Transverse colon (tissue), 4 donors: ENCODE data around the gene SRPX2. TPM values are rescaled to one million over a fixed set of nuclear protein-coding genes. Genes with fewer than 3 reads are reported as not detected.

Source experiments
- DNase-seq: peaks from one replicate; pipeline ENCODE4 v3.0.0-alpha.2; 2019
- H3K27ac ChIP-seq, 4 donors: fragments of 200-600 bp; sonication (generic); 2 replicates each; pipeline ENCODE4 v1.5.1; 2016 to 2018; ENCODE audit warnings: inconsistent platforms in 4 of 4
- H3K27me3 ChIP-seq: fragments of 200-600 bp; sonication (generic); 2 replicates; pipeline ENCODE4 v1.5.1; 2017; ENCODE audit warnings: inconsistent platforms
- H3K36me3 ChIP-seq, 4 donors: fragments of 200-600 bp; sonication (generic); 2 replicates each; pipeline ENCODE4 v1.5.1; 2017 to 2019; ENCODE audit warnings: inconsistent platforms in 4 of 4
- H3K4me1 ChIP-seq, 4 donors: fragments of 200-600 bp; sonication (generic); 2 replicates each; pipeline ENCODE4 v1.5.1; 2017 to 2020; ENCODE audit warnings: inconsistent platforms in 4 of 4
- H3K4me3 ChIP-seq, 4 donors: fragments of 200-600 bp; sonication (generic); 1 replicate in 1 of 4; 2 replicates in 3 of 4; pipeline versions ENCODE4 v1.5.1 to v1.6.1; 2017 to 2019; ENCODE audit warnings: inconsistent platforms in 4 of 4
- H3K9me3 ChIP-seq, 2 donors: fragments of 200-600 bp; sonication (generic); 2 replicates each; pipeline ENCODE4 v1.5.1; 2017 to 2019; ENCODE audit warnings: inconsistent platforms in 2 of 2
- EP300 ChIP-seq: sonication (generic); formaldehyde crosslinking; IDR thresholded peaks from one replicate; pipeline ENCODE4 v1.6.1; 2017; ENCODE audit warnings: antibody characterized with exemption, low read depth
- POLR2A ChIP-seq: fragments of 450-650 bp; IDR thresholded peaks from one replicate; pipeline ENCODE4 v1.6.1; 2016; ENCODE audit warnings: antibody characterized with exemption, mild to moderate bottlenecking, moderate library complexity
- POLR2AphosphoS5 ChIP-seq, 3 donors: sonication (generic); formaldehyde crosslinking; IDR thresholded peaks; one replicate each; pipeline ENCODE4 v1.6.1; 2016; ENCODE audit warnings: antibody characterized with exemption in 3 of 3
- WGBS, 2 donors: methylation state at CpG; one replicate each; pipeline ENCODE4 v1.1.5; 2018; ENCODE audit warnings: low coverage in 1 of 2; 5-methylcytosine and 5-hydroxymethylcytosine counted together
- in situ Hi-C, 4 donors: fragments of 200-750 bp; cut with MboI; loops; one replicate each; pipeline versions ENCODE4 v1.15.0 to v1.15.1; 2017; ENCODE audit warnings: low sequenced_read_pairs in 3 of 4, low pct_ligation_motif_present in 1 of 4, low pct_unique_long_range_greater_than_20kb in 1 of 4
- intact Hi-C: fragments of 100-400 bp; cut with DNase I; formaldehyde crosslinking; loops from one replicate; pipeline ENCODE4 v1.15.1; 2023; ENCODE audit warnings: low total_unique reads
- total RNA-seq, 4 donors: library from RNA; depleted of rRNA; stranded (reverse); fragments of >200 nt; gene quantifications; one replicate each; pipeline ENCODE4 v1.1.0, GENCODE V29; 2016
- TF ChIP-seq, protein P1 (sequence below), 5 experiments: fragments of 200-600 bp in 3 of 5; fragments of 450-650 bp in 2 of 5; sonication (generic) in 3 of 5; IDR thresholded peaks; 1 replicate in 2 of 5; 2 replicates in 3 of 5; pipeline ENCODE4 v1.5.1; 2016 to 2017; ENCODE audit warnings: antibody characterized with exemption in 5 of 5, inconsistent platforms in 3 of 5, mild to moderate bottlenecking in 2 of 5, moderate library complexity in 1 of 5

The SRPX2 gene
- total RNA-seq, 4 donors from 2014 or later = 9.3 to 72.2 (median 13.1) TPM

DNA sequence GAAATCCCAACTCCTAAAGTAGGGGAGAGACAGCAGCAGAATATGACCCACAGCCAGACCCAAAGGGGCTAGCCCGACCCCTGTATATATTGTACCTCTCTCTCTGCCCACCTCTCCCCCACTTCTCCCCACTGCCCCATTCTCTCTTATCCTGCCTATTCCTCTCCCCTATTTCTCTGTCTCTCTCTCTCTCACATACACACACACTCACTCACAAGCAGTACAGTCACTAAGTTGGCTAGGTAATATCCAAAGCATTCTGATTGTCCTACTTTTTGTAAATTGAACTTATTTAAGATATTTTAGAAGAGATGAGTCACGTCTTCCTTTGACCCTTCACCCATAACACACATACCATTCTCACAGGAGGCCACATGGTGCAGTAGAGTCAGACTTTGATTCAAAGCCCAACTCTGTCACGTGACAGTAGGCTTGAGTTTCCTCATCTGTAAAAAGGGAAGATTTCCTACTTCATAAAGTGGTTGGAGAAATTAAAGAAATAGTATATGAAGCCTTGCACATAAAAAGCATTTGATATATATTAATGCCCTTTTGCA lies 29.5 kb downstream of the SRPX2 start:
- DNase-seq = no peak
- H3K36me3 ChIP-seq = no peaks in the 10 kb centered on the region
- intact Hi-C loops = no loop called here
- peak overlapping the region in 1 of 4 donors; percentile 7 for H3K27ac ChIP-seq
- H3K9me3 ChIP-seq = no peaks in the 10 kb centered on the region
- WGBS, 2 donors = 42 to 57% methylated on average over 2 to 3 of the region's 3 CpGs
- H3K27me3 ChIP-seq = no peaks in the 10 kb centered on the region
- in situ Hi-C loops = no loop called here
- H3K4me3 ChIP-seq = no peak overlapping the region
- H3K4me1 ChIP-seq = no peaks in the 10 kb centered on the region
- TF ChIP-seq EP300 = no peak
- no peak for TF ChIP-seq POLR2AphosphoS5 (IDR thresholded peaks at IDR 0.05)
- TF ChIP-seq, protein P1, sequence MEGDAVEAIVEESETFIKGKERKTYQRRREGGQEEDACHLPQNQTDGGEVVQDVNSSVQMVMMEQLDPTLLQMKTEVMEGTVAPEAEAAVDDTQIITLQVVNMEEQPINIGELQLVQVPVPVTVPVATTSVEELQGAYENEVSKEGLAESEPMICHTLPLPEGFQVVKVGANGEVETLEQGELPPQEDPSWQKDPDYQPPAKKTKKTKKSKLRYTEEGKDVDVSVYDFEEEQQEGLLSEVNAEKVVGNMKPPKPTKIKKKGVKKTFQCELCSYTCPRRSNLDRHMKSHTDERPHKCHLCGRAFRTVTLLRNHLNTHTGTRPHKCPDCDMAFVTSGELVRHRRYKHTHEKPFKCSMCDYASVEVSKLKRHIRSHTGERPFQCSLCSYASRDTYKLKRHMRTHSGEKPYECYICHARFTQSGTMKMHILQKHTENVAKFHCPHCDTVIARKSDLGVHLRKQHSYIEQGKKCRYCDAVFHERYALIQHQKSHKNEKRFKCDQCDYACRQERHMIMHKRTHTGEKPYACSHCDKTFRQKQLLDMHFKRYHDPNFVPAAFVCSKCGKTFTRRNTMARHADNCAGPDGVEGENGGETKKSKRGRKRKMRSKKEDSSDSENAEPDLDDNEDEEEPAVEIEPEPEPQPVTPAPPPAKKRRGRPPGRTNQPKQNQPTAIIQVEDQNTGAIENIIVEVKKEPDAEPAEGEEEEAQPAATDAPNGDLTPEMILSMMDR (IDR thresholded peaks at IDR 0.05) = no peak
- no peak for TF ChIP-seq POLR2A

DNA sequence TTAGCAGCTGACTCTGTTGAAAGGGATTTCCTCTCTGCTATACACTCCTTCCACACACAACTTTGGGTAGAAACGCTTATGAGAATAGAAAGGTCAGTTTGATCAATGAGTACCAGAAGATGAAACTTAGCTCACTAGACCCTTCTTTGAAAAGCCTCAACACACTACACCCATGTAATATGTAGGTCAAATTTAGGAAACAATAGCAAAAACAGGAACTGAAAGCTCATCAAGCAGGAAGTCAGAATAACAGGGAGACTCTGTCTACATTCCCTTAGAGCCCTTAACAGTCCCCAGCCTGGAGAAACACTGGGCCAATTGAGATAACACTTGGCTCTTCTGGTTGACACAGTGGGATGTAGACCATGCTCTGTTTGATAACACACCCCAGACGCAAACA lies 30.7 kb downstream of the SRPX2 start:
- intact Hi-C loops (no loop called here), in situ Hi-C loops (no loop called here)
- H3K36me3 ChIP-seq = no peaks in the 10 kb centered on the region
- no peak overlapping the region for H3K4me3 ChIP-seq
- 49 to 60% methylated on average over 1 to 2 of the region's 2 CpGs for WGBS, 2 donors
- no peak for DNase-seq
- TF ChIP-seq POLR2AphosphoS5 (IDR thresholded peaks at IDR 0.05) (no peak), POLR2A (no peak)
- TF ChIP-seq, protein P1 (IDR thresholded peaks at IDR 0.05) = no peak
- H3K4me1 ChIP-seq = no peaks in the 10 kb centered on the region
- H3K27ac ChIP-seq = no peak overlapping the region
- H3K27me3 ChIP-seq = no peaks in the 10 kb centered on the region
- no peaks in the 10 kb centered on the region for H3K9me3 ChIP-seq

DNA sequence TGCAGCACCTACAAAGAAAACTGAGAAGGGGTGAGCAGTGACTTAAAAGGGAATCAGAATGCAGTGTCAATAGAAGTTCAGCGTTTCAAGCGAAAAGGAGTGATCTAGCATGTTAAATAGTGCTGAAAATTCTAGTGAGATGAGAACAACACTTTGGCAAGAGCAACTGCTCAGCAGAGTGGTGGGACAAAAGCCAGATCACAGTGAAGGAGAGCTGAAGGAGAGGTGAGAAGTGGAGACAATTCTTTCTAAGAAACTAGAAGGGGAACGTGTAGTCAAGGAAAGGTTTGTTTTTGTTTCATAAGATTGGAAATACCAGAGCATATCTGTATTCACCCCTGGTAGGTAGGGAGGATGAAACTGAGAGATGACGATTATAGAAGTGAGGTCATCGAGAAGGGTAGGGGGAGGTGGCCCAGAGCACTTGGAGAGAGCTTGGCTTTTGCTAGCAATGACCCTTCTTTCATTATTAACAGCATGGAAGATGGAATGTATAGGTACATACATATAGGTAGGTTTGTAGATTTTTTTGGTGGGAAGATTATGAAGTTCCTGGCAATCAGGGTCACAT lies 33.7 kb downstream of the SRPX2 start:
- no peak for DNase-seq
- H3K9me3 ChIP-seq = no peaks in the 10 kb centered on the region
- WGBS, 2 donors = 66% methylated on average over 5 of the region's 5 CpGs; no CpG with 5 or more reads in 1 of the 2 donors
- no peak overlapping the region for H3K27ac ChIP-seq
- no peak overlapping the region for H3K4me3 ChIP-seq
- no peaks in the 10 kb centered on the region for H3K4me1 ChIP-seq
- in situ Hi-C loops = no loop called here
- intact Hi-C loops = no loop called here
- TF ChIP-seq, protein P1 (IDR thresholded peaks at IDR 0.05) = no peak
- TF ChIP-seq POLR2A = no peak
- no peak for TF ChIP-seq POLR2AphosphoS5 (IDR thresholded peaks at IDR 0.05)
- no peak for TF ChIP-seq EP300
- no peaks in the 10 kb centered on the region for H3K36me3 ChIP-seq
- H3K27me3 ChIP-seq = no peaks in the 10 kb centered on the region

DNA sequence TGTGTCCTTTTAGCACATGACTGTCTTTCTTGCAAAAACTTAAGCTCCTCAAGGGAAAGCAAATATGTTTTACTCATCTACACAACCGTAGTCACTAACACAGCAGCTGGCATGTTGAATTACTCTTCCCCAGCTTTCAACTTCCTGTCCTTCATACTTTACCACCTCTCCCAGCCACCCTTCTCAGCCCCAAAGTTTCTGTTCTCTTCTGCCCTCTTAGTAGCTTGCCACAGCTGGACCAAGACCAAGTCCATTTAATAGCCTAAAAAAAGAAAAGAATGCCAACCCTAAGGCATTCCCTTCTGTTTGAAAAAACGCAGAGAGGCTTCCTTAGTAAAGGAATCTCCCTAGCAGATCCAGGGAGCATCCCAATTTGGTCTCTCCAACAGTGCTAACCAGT lies 36.8 kb downstream of the SRPX2 start:
- H3K4me3 ChIP-seq = no peak overlapping the region
- no peak for DNase-seq
- in situ Hi-C loops (loop anchor here in 3 of 4 donors (5.0 to 10.0 kb wide), 2 partner anchors 84 to 87 kb away; no protein-coding TSS in a partner anchor), intact Hi-C loops (no loop called here)
- no peaks in the 10 kb centered on the region for H3K27me3 ChIP-seq
- H3K27ac ChIP-seq = no peak overlapping the region
- H3K4me1 ChIP-seq = peaks cover 0 to 4% (median 0%) of the 10 kb centered on the region in 4 donors
- TF ChIP-seq, protein P1 (IDR thresholded peaks at IDR 0.05) = no peak
- TF ChIP-seq POLR2A (no peak), POLR2AphosphoS5 (IDR thresholded peaks at IDR 0.05) (no peak), EP300 (no peak)
- WGBS, 2 donors = 30% methylated on average over 2 of the region's 2 CpGs; no CpG with 5 or more reads in 1 of the 2 donors
- no peaks in the 10 kb centered on the region for H3K9me3 ChIP-seq
- H3K36me3 ChIP-seq = no peaks in the 10 kb centered on the region
